ENCODE measurements around the gene SFI1. TPM values are rescaled to one million over a fixed set of nuclear protein-coding genes. Genes with fewer than 3 reads are reported as not detected.

Gene SFI1
- total RNA-seq, 1 donor from 2014 or later = 13.6 TPM

GRCh38 chr22:31626427-31627150, 130.3 kb downstream of the SFI1 start:
- Histone ChIP-seq H3K9me3 (ENCODE audit: insufficient read depth, low read depth, low read length) (no peaks in the 10 kb centered on the region), H3K27ac (ENCODE audit: low read depth, low read length) (no peak overlapping the region), H3K27me3 (ENCODE audit: insufficient read depth, low read length) (no peaks in the 10 kb centered on the region), H3K9ac (ENCODE audit: low read length) (peak overlapping the region; percentile 29), H3K79me2 (ENCODE audit: insufficient read depth, low read length) (peaks cover 93% of the 10 kb centered on the region), H4K20me1 (ENCODE audit: insufficient read depth, low read length) (peaks cover 86% of the 10 kb centered on the region), H2AFZ (ENCODE audit: low read depth, low read length) (no peak overlapping the region), H3K4me1 (ENCODE audit: insufficient read depth, low read length) (peaks cover 27% of the 10 kb centered on the region), H3K36me3 (ENCODE audit: insufficient read depth, low read length) (no peaks in the 10 kb centered on the region), H3K4me3 (ENCODE audit: insufficient read depth, low read depth, low read length) (no peak overlapping the region), H3K4me2 (ENCODE audit: low read length) (peak overlapping the region; percentile 74)
- FAIRE-seq = no peak
- no peaks in the 10 kb centered on the region for H3K27me3 Mint-ChIP-seq (ENCODE audit: low read depth, unreplicated experiment)
- H3K36me3 Mint-ChIP-seq (ENCODE audit: low read depth, unreplicated experiment) = peaks cover 4% of the 10 kb centered on the region
- TF ChIP-seq EZH2 (IDR thresholded peaks at IDR 0.05; ENCODE audit: insufficient read depth, low read length) (no peak), CTCF (IDR thresholded peaks at IDR 0.05; ENCODE audit: insufficient read depth, low read depth, low read length) (no peak)
- no peak overlapping the region for H3K4me3 Mint-ChIP-seq (ENCODE audit: unreplicated experiment)
- no peaks in the 10 kb centered on the region for H3K9me3 Mint-ChIP-seq (ENCODE audit: unreplicated experiment)
- H3K4me1 Mint-ChIP-seq (ENCODE audit: low read depth, unreplicated experiment) = peaks cover 12% of the 10 kb centered on the region
- no peak for DNase-seq (ENCODE audit: low read depth)
- H3K27ac Mint-ChIP-seq (ENCODE audit: unreplicated experiment) = peak overlapping the region; percentile 18

DNA sequence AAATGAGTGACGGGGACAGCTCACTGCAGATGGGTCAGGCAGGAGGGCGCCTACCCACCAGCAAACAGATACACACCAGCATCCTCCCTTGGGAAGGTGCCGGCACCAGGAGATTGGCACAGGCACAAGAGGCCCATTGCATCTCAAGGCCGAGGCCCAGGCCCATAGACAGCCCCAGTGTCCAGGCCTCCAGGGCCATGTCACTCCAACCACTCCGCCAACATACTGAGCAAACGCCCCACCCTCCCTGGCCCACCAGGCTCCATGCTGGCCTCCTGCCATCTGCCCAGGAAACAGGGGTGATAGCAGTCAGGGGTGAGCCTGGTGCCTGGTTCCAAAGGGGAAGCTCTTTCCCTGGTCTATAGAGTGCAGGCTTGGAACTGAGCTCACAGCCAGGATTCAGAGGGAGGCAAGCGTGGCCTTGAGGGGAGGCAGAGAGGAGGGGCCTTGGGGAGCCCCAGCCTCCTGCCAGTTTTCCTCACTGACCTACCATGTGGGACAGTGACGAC, 130.9 kb downstream of the SFI1 start:
- no peak for FAIRE-seq

More for the DNA sequence above, 130.9 kb downstream of the SFI1 start:
- H3K36me3 Mint-ChIP-seq (ENCODE audit: low read depth, unreplicated experiment) = no peaks in the 10 kb centered on the region
- peaks cover 91% of the 10 kb centered on the region for H3K79me2 ChIP-seq (ENCODE audit: insufficient read depth, low read length)
- H3K9ac ChIP-seq (ENCODE audit: low read length) = no peak overlapping the region
- no peaks in the 10 kb centered on the region for H3K9me3 Mint-ChIP-seq (ENCODE audit: unreplicated experiment)
- no peak for DNase-seq (ENCODE audit: low read depth)
- H3K4me3 ChIP-seq (ENCODE audit: insufficient read depth, low read depth, low read length) = no peak overlapping the region
- H3K27ac Mint-ChIP-seq (ENCODE audit: unreplicated experiment) = no peak overlapping the region
- no peaks in the 10 kb centered on the region for H3K27me3 ChIP-seq (ENCODE audit: insufficient read depth, low read length)
- H3K9me3 ChIP-seq (ENCODE audit: insufficient read depth, low read depth, low read length) = no peaks in the 10 kb centered on the region
- H3K27ac ChIP-seq (ENCODE audit: low read depth, low read length) = no peak overlapping the region
- H3K27me3 Mint-ChIP-seq (ENCODE audit: low read depth, unreplicated experiment) = no peaks in the 10 kb centered on the region
- no peak overlapping the region for H3K4me2 ChIP-seq (ENCODE audit: low read length)
- peaks cover 12% of the 10 kb centered on the region for H3K4me1 Mint-ChIP-seq (ENCODE audit: low read depth, unreplicated experiment)
- no peak overlapping the region for H2AFZ ChIP-seq (ENCODE audit: low read depth, low read length)
- H3K36me3 ChIP-seq (ENCODE audit: insufficient read depth, low read length) = no peaks in the 10 kb centered on the region
- peaks cover 27% of the 10 kb centered on the region for H3K4me1 ChIP-seq (ENCODE audit: insufficient read depth, low read length)
- H4K20me1 ChIP-seq (ENCODE audit: insufficient read depth, low read length) = peaks cover 79% of the 10 kb centered on the region
- TF ChIP-seq CTCF (IDR thresholded peaks at IDR 0.05; ENCODE audit: insufficient read depth, low read depth, low read length) (no peak), EZH2 (IDR thresholded peaks at IDR 0.05; ENCODE audit: insufficient read depth, low read length) (no peak)
- no peak overlapping the region for H3K4me3 Mint-ChIP-seq (ENCODE audit: unreplicated experiment)
